Loucy (cell line): ENCODE data around the gene RBM44.

Experiments
- H2AFZ ChIP-seq: fragments of 200-600 bp; sonication (generic); 2 replicates; pipeline ENCODE4 v1.6.0; 2016; ENCODE audit warnings: antibody characterized with exemption, mild to moderate bottlenecking, low read length, moderate library complexity
- H3F3A ChIP-seq: fragments of 200-600 bp; 2 replicates; pipeline ENCODE4 v1.6.0; 2016; ENCODE audit warnings: antibody characterized with exemption, low read depth, mild to moderate bottlenecking
- H3K27me3 ChIP-seq: fragments of 200-600 bp; sonication (generic); 2 replicates; pipeline ENCODE4 v1.6.1; 2014; ENCODE audit warnings: low read length, mild to moderate bottlenecking; ENCODE audit not compliant: insufficient read depth, poor library complexity, severe bottlenecking
- H3K36me3 ChIP-seq: fragments of 200-600 bp; sonication (generic); 2 replicates; pipeline ENCODE4 v1.6.1; 2016; ENCODE audit warnings: low read length; ENCODE audit not compliant: insufficient read depth
- H3K4me1 ChIP-seq: fragments of 200-600 bp; sonication (generic); 2 replicates; pipeline ENCODE4 v1.5.1; 2014; ENCODE audit warnings: low read length, mild to moderate bottlenecking; ENCODE audit not compliant: insufficient read depth, poor library complexity, severe bottlenecking
- H3K4me2 ChIP-seq: fragments of 200-600 bp; sonication (generic); 2 replicates; pipeline ENCODE4 v1.6.0; 2014; ENCODE audit warnings: antibody characterized with exemption, low read length, low read depth, mild to moderate bottlenecking; ENCODE audit not compliant: poor library complexity, severe bottlenecking
- H3K4me3 ChIP-seq: fragments of 200-600 bp; sonication (generic); 2 replicates; pipeline ENCODE4 v1.5.1; 2014; ENCODE audit warnings: low read length, mild to moderate bottlenecking, mixed read lengths; ENCODE audit not compliant: poor library complexity, severe bottlenecking
- H3K79me2 ChIP-seq: fragments of 200-600 bp; sonication (generic); 2 replicates; pipeline ENCODE4 v1.6.1; 2014; ENCODE audit warnings: low read length; ENCODE audit not compliant: insufficient read depth
- H3K9ac ChIP-seq: fragments of 200-600 bp; sonication (generic); 2 replicates; pipeline ENCODE4 v1.6.0; 2014; ENCODE audit warnings: mild to moderate bottlenecking, low read depth, low read length, moderate library complexity; ENCODE audit not compliant: poor library complexity, severe bottlenecking
- H3K9me2 ChIP-seq: fragments of 200-600 bp; sonication (generic); replicated peaks from 2 replicates; pipeline ENCODE4 v1.6.1; 2016; ENCODE audit warnings: low read depth, low read length, mixed read lengths
- H3K9me3 ChIP-seq: fragments of 200-600 bp; sonication (generic); 2 replicates; pipeline ENCODE4 v1.6.1; 2014; ENCODE audit warnings: mild to moderate bottlenecking, antibody characterized with exemption, low read length, low read depth; ENCODE audit not compliant: insufficient read depth
- H4K20me1 ChIP-seq: fragments of 200-600 bp; sonication (generic); 2 replicates; pipeline ENCODE4 v1.6.0; 2014; ENCODE audit warnings: antibody characterized with exemption, low read length, mild to moderate bottlenecking; ENCODE audit not compliant: insufficient read depth, poor library complexity, severe bottlenecking
- CTCF ChIP-seq: fragments of 200-600 bp; sonication (generic); conservative IDR thresholded peaks from 2 replicates; pipeline ENCODE4 v1.5.1; 2014; ENCODE audit warnings: mild to moderate bottlenecking, antibody characterized with exemption, low read length
- EZH2phosphoT487 ChIP-seq: fragments of 200-600 bp; IDR thresholded peaks from 2 replicates; pipeline ENCODE4 v1.6.1; 2018; ENCODE audit warnings: antibody characterized with exemption, mild to moderate bottlenecking, moderate library complexity, borderline replicate concordance

Gene RBM44

GRCh38 chr2:237876532-237876931 lies 78.0 kb downstream of the RBM44 start:
- no peak overlapping the region for H2AFZ ChIP-seq
- H3F3A ChIP-seq: no peaks in the 10 kb centered on the region
- H3K79me2 ChIP-seq: no peaks in the 10 kb centered on the region
- no peak overlapping the region for H3K4me2 ChIP-seq
- H3K4me1 ChIP-seq: peaks cover 3% of the 10 kb centered on the region
- H3K9ac ChIP-seq: no peak overlapping the region
- no peaks in the 10 kb centered on the region for H3K27me3 ChIP-seq
- TF ChIP-seq EZH2phosphoT487 (no peak), CTCF (no peak)
- H3K9me2 ChIP-seq: no peaks in the 10 kb centered on the region
- H3K36me3 ChIP-seq: no peaks in the 10 kb centered on the region
- H3K9me3 ChIP-seq: no peaks in the 10 kb centered on the region
- no peak overlapping the region for H3K4me3 ChIP-seq
- H4K20me1 ChIP-seq: no peaks in the 10 kb centered on the region

GRCh38 chr2:237876951-237877491 lies 78.4 kb downstream of the RBM44 start:
- no peaks in the 10 kb centered on the region for H3K79me2 ChIP-seq
- no peaks in the 10 kb centered on the region for H3K4me1 ChIP-seq
- H4K20me1 ChIP-seq: no peaks in the 10 kb centered on the region
- no peaks in the 10 kb centered on the region for H3F3A ChIP-seq
- TF ChIP-seq EZH2phosphoT487 (no peak), CTCF (no peak)
- no peak overlapping the region for H2AFZ ChIP-seq
- no peaks in the 10 kb centered on the region for H3K27me3 ChIP-seq
- no peak overlapping the region for H3K9ac ChIP-seq
- no peak overlapping the region for H3K4me2 ChIP-seq
- H3K9me2 ChIP-seq: no peaks in the 10 kb centered on the region
- H3K9me3 ChIP-seq: no peaks in the 10 kb centered on the region
- no peaks in the 10 kb centered on the region for H3K36me3 ChIP-seq
- H3K4me3 ChIP-seq: no peak overlapping the region

GRCh38 chr2:237877576-237878307 lies 79.2 kb downstream of the RBM44 start:
- Histone ChIP-seq H3K36me3 (no peaks in the 10 kb centered on the region), H2AFZ (no peak overlapping the region), H3K27me3 (no peaks in the 10 kb centered on the region), H3K79me2 (no peaks in the 10 kb centered on the region), H3K4me2 (no peak overlapping the region), H3K4me1 (no peaks in the 10 kb centered on the region), H3K9me2 (no peaks in the 10 kb centered on the region), H4K20me1 (no peaks in the 10 kb centered on the region), H3K9me3 (no peaks in the 10 kb centered on the region), H3F3A (no peaks in the 10 kb centered on the region), H3K4me3 (no peak overlapping the region), H3K9ac (no peak overlapping the region)
- TF ChIP-seq EZH2phosphoT487 (no peak), CTCF (no peak)
